KMS-11 (cell line): ENCODE measurements around the gene TRAPPC8.
A peak's percentile ranks its signal among the peaks of the same experiment; 100 is the strongest.

ENCODE experiments used
- H2AFZ ChIP-seq: fragments of 200-600 bp; sonication (generic); 2 replicates; pipeline ENCODE4 v1.6.1; 2016; ENCODE audit warnings: antibody characterized with exemption, mixed run types, low read depth
- H3K27ac ChIP-seq: fragments of 200-600 bp; sonication (generic); 2 replicates; pipeline ENCODE4 v1.6.1; 2016; ENCODE audit warnings: mild to moderate bottlenecking, mixed run types
- H3K27me3 ChIP-seq: fragments of 200-600 bp; sonication (generic); 2 replicates; pipeline ENCODE4 v1.6.1; 2017; ENCODE audit warnings: mild to moderate bottlenecking, low read depth, mixed run types, moderate library complexity; ENCODE audit not compliant: insufficient read depth
- H3K36me3 ChIP-seq: fragments of 200-600 bp; sonication (generic); 2 replicates; pipeline ENCODE4 v1.6.1; 2017; ENCODE audit warnings: mild to moderate bottlenecking, mixed run types; ENCODE audit not compliant: insufficient read depth
- H3K4me1 ChIP-seq: fragments of 200-600 bp; sonication (generic); 2 replicates; pipeline ENCODE4 v1.6.1; 2016; ENCODE audit warnings: mild to moderate bottlenecking, low read depth, mixed run types; ENCODE audit not compliant: poor library complexity, severe bottlenecking
- H3K4me2 ChIP-seq: fragments of 200-600 bp; sonication (generic); 2 replicates; pipeline ENCODE4 v1.7.0; 2016; ENCODE audit warnings: mild to moderate bottlenecking, mixed run types
- H3K4me3 ChIP-seq: fragments of 200-600 bp; sonication (generic); IDR thresholded peaks from 2 replicates; pipeline ENCODE4 v1.6.1; 2017; ENCODE audit warnings: low read depth, low read length, mixed read lengths; ENCODE audit not compliant: insufficient read depth
- H3K79me2 ChIP-seq: fragments of 200-600 bp; sonication (generic); 2 replicates; pipeline ENCODE4 v1.6.1; 2016; ENCODE audit warnings: low read depth, mixed run types; ENCODE audit not compliant: insufficient read depth
- H3K9ac ChIP-seq: fragments of 200-600 bp; sonication (generic); 2 replicates; pipeline ENCODE4 v1.6.1; 2016; ENCODE audit warnings: mild to moderate bottlenecking, mixed run types
- H4K20me1 ChIP-seq: fragments of 200-600 bp; sonication (generic); 2 replicates; pipeline ENCODE4 v1.6.1; 2016; ENCODE audit warnings: mild to moderate bottlenecking, mixed run types; ENCODE audit not compliant: insufficient read depth
- CTCF ChIP-seq: fragments of 200-600 bp; sonication (generic); conservative IDR thresholded peaks from 2 replicates; pipeline ENCODE4 v1.6.1; 2017; ENCODE audit warnings: low read depth, mild to moderate bottlenecking, antibody characterized with exemption, low read length, moderate library complexity, mixed read lengths

The TRAPPC8 gene

DNA sequence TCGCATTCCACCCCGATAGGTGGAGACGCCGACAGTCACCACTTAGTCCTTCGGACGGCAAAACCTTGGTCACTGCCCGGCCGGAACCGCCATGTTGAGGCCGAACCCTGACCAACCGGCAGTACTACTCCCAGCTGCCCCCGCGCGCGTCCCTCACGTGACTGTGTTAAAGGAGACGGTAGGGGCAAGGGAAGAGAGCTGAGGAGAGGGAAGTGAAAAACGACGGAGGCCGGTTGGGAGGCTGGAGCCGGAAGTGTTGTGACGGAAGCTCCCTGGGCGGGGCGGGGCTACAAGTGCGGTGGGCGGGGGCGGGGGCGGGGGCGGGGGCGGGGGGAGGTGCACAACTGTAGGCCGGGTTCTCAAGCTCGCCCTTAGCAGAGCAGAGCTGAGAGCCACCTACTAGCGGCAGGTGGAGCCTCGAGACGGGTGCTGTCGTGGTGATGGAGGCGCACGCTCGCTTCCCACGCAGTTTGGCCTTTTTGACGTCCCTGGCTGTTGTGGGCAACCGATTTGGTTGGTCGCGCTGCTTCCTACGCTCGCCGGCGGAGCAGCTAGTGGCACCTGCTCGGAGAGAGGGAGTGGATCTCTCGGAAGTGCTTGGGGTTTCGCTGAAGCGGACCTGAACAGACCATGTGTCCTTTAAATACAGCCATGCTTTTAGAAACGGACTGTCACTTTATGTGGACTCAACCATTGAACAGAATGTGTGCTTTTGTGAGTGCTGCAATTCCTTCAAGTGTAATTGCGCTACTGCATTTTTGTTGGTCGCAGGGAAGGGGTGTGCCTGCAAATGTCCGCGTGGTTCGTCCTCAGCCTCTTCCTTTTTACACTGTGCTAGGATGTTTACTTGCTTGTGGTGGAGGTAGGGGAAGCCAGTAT lies at the start of gene TRAPPC8:
Gene TRAPPC8, minus strand, starts transcription at position 130 of the 879 bp plus-strand sequence. CDS start 364 bp downstream, outside the sequence.
- 0 out of 2 replicates have a peak, but pooled peaks have one; percentile 10 for TF ChIP-seq CTCF

DNA sequence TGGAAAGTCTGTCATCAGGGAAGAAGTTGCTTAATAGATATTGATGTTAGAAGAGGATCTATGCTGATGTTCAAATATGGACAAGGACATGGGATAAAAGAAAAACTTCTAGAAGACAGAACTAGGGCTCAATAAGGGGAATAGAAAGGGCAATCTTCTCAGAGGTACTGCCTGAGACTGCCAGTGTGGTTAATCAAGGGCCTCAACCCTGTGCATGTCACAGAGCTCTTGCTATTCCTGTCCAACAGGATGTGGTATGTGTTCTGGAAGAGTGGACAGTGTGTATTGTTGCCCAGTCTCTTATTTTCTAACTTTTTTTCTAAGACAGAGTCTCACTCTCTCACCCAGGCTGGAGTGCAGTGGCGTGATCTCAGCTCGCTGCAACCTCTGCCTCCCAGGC lies 47.9 kb upstream of the TRAPPC8 start:
- no peaks in the 10 kb centered on the region for H3K36me3 ChIP-seq
- H3K4me2 ChIP-seq: no peak overlapping the region
- no peak overlapping the region for H3K4me3 ChIP-seq
- H4K20me1 ChIP-seq: no peaks in the 10 kb centered on the region
- TF ChIP-seq CTCF: no peak
- H3K27ac ChIP-seq: no peak overlapping the region
- H3K4me1 ChIP-seq: no peaks in the 10 kb centered on the region
- no peak overlapping the region for H3K9ac ChIP-seq
- no peak overlapping the region for H2AFZ ChIP-seq
- no peaks in the 10 kb centered on the region for H3K27me3 ChIP-seq
- no peaks in the 10 kb centered on the region for H3K79me2 ChIP-seq

More for the DNA sequence above, at the start of gene TRAPPC8:
- H3K27me3 ChIP-seq: no peaks in the 10 kb centered on the region
- H3K27ac ChIP-seq: peak within 1 kb of the TSS; percentile 84
- H3K4me3 ChIP-seq: peak within 1 kb of the TSS; percentile 17
- no peaks in the 10 kb centered on the region for H3K36me3 ChIP-seq
- peak within 1 kb of the TSS; percentile 83 for H3K9ac ChIP-seq
- H4K20me1 ChIP-seq: no peaks in the 10 kb centered on the region
- peak within 1 kb of the TSS; percentile 95 for H2AFZ ChIP-seq
- H3K4me2 ChIP-seq: peak within 1 kb of the TSS; percentile 96
- peaks cover 45% of the 10 kb centered on the region for H3K4me1 ChIP-seq
- peaks cover 44% of the 10 kb centered on the region for H3K79me2 ChIP-seq

- H3K27ac ChIP-seq: no peak overlapping the region
- no peaks in the 10 kb centered on the region for H3K4me1 ChIP-seq
- H3K79me2 ChIP-seq: no peaks in the 10 kb centered on the region
- no peaks in the 10 kb centered on the region for H3K27me3 ChIP-seq
- no peaks in the 10 kb centered on the region for H4K20me1 ChIP-seq
- no peak overlapping the region for H2AFZ ChIP-seq
- H3K4me2 ChIP-seq: no peak overlapping the region
- TF ChIP-seq CTCF: no peak
- H3K9ac ChIP-seq: no peak overlapping the region
- no peak overlapping the region for H3K4me3 ChIP-seq
- no peaks in the 10 kb centered on the region for H3K36me3 ChIP-seq
Observed at GRCh38 chr18:31983976-31984375, 41.0 kb upstream of the TRAPPC8 start.

DNA sequence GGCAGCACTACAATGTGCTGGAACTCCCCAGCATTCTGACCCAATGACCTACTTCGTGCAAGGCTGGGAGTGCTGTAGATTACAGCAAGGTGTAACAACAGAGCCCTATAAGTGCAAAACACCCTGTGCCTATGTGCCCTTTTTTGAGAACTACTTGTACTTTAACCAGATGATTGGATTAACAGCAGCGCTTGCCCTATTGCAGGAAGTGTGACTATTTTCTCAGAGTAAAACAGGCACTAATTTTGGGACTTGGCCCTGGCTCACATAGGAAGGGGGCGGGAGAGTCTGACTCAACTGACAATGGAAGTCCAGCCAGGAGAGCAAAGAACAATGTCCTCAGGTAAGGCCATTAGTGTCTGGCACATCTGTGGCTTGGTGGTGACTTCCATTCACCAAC lies 40.1 kb upstream of the TRAPPC8 start:
- no peak overlapping the region for H3K9ac ChIP-seq
- no peaks in the 10 kb centered on the region for H3K79me2 ChIP-seq
- H3K27ac ChIP-seq: no peak overlapping the region
- H3K4me1 ChIP-seq: no peaks in the 10 kb centered on the region
- H3K4me2 ChIP-seq: no peak overlapping the region
- H4K20me1 ChIP-seq: no peaks in the 10 kb centered on the region
- no peak overlapping the region for H2AFZ ChIP-seq
- no peaks in the 10 kb centered on the region for H3K27me3 ChIP-seq
- no peak overlapping the region for H3K4me3 ChIP-seq
- TF ChIP-seq CTCF: no peak
- H3K36me3 ChIP-seq: no peaks in the 10 kb centered on the region
